Endothelial cell of umbilical vein (primary cell): ENCODE results near the gene PACSIN2.

Experiments
- EZH2 ChIP-seq: IDR thresholded peaks from 2 replicates; pipeline ENCODE4 v1.6.1; 2012; ENCODE audit warnings: borderline replicate concordance, low read depth, mild to moderate bottlenecking, moderate library complexity, low read length, inconsistent platforms; ENCODE audit not compliant: severe bottlenecking
- FOS ChIP-seq: IDR thresholded peaks from 2 replicates; pipeline ENCODE4 v1.6.1; 2011; ENCODE audit warnings: mild to moderate bottlenecking, low read length, moderate library complexity, borderline replicate concordance; ENCODE audit not compliant: insufficient read depth
- JUN ChIP-seq: IDR thresholded peaks from 2 replicates; pipeline ENCODE4 v1.6.1; 2011; ENCODE audit warnings: borderline replicate concordance, low read depth; ENCODE audit not compliant: insufficient read length, insufficient read depth
- MYC ChIP-seq: IDR thresholded peaks from one replicate; pipeline ENCODE4 v1.6.1; 2011; ENCODE audit warnings: mild to moderate bottlenecking, low read depth, low read length
- POLR2A ChIP-seq: IDR thresholded peaks from 2 replicates; pipeline ENCODE4 v1.6.1; 2012; ENCODE audit warnings: low read depth, mild to moderate bottlenecking, control low read depth, low read length
- POLR2AphosphoS5 ChIP-seq: IDR thresholded peaks from 2 replicates; pipeline ENCODE4 v1.6.1; 2012; ENCODE audit warnings: low read depth, mild to moderate bottlenecking, control low read depth, low read length, moderate library complexity; ENCODE audit not compliant: insufficient read depth
- TF ChIP-seq, protein P1 (sequence below), 2 donors: IDR thresholded peaks; 1 replicate in 1 of 2; 2 replicates in 1 of 2; pipeline ENCODE4 v1.5.1; 2011; ENCODE audit warnings: low read length in 2 of 2, mild to moderate bottlenecking in 2 of 2, moderate library complexity in 2 of 2, control low read depth in 1 of 2, inconsistent platforms in 1 of 2, low read depth in 1 of 2; ENCODE audit not compliant: insufficient read depth in 1 of 2; ENCODE audit errors: extremely low read depth in 1 of 2
- TF ChIP-seq, protein P2 (sequence below): IDR thresholded peaks from 2 replicates; pipeline ENCODE4 v1.6.1; 2011; ENCODE audit not compliant: insufficient read depth, insufficient read length

DNA sequence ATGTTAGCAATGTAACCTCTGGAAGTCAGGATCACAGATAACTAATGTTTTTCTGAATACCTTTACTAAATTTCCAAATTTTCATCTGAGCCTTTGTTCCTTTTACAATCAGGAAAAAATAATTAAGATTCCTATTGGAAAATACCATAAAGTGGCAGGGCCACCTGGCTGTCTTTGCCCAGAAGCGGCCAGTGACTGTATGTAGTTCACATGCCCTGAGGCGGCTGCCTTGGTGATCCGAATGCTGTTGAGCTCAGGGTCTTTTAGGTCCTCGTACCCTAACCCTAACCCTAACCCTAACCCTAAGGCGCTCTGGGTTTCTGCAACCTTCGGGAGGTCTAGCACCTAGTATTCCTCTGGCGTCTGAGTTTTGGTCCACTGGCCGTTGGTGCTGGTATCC lies 149.4 kb downstream of the PACSIN2 start:
- TF ChIP-seq, protein P1, sequence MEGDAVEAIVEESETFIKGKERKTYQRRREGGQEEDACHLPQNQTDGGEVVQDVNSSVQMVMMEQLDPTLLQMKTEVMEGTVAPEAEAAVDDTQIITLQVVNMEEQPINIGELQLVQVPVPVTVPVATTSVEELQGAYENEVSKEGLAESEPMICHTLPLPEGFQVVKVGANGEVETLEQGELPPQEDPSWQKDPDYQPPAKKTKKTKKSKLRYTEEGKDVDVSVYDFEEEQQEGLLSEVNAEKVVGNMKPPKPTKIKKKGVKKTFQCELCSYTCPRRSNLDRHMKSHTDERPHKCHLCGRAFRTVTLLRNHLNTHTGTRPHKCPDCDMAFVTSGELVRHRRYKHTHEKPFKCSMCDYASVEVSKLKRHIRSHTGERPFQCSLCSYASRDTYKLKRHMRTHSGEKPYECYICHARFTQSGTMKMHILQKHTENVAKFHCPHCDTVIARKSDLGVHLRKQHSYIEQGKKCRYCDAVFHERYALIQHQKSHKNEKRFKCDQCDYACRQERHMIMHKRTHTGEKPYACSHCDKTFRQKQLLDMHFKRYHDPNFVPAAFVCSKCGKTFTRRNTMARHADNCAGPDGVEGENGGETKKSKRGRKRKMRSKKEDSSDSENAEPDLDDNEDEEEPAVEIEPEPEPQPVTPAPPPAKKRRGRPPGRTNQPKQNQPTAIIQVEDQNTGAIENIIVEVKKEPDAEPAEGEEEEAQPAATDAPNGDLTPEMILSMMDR (IDR thresholded peaks at IDR 0.05; ENCODE audit: extremely low read depth in 1 of 2, insufficient read depth in 1 of 2, low read depth in 1 of 2, low read length in 2 of 2): no peak
- TF ChIP-seq POLR2A (no peak), EZH2 (no peak), POLR2AphosphoS5 (no peak), MYC (no peak), FOS (no peak), JUN (no peak)
- TF ChIP-seq, protein P2, sequence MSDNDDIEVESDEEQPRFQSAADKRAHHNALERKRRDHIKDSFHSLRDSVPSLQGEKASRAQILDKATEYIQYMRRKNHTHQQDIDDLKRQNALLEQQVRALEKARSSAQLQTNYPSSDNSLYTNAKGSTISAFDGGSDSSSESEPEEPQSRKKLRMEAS: no peak
